ENCODE data around the gene GATAD2A.

GATAD2A gene

GRCh38 chr19:19422156-19422555 is 16.7 kb downstream of the GATAD2A start:
- no peak for DNase-seq

- no peak for DNase-seq
These were observed 17.8 kb downstream of the GATAD2A start for GRCh38 chr19:19423322-19423721.

- DNase-seq: no peak
These were observed 19.8 kb downstream of the GATAD2A start for GRCh38 chr19:19425170-19425875.

DNA sequence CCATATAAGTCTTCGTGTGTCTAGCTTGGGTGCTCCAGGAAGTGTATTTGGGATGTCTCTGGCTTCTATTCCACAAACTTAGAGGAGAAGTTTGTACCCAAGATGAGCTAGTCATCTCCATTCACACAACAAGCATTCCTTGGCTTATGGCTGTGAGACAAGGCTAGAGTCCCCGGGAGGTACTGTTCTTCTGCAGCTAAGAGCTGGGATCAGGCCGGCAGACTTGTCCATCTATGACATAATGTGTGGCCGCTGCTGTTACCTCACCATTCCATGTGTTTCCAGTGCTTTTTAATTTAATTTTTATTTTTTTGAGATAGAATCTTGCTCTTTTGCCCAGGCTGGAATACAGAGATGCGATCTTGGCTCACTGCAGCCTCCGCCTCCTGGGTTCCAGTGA is 20.7 kb downstream of the GATAD2A start:
- DNase-seq: no peak

- no peak for DNase-seq
These were observed 21.3 kb downstream of the GATAD2A start for GRCh38 chr19:19426799-19427198.

- no peak for DNase-seq
These were observed 21.8 kb downstream of the GATAD2A start for GRCh38 chr19:19427302-19427701.

GRCh38 chr19:19427944-19428343 is 22.5 kb downstream of the GATAD2A start:
- no peak for DNase-seq

GRCh38 chr19:19428746-19429145 is 23.3 kb downstream of the GATAD2A start:
- DNase-seq: no peak

DNA sequence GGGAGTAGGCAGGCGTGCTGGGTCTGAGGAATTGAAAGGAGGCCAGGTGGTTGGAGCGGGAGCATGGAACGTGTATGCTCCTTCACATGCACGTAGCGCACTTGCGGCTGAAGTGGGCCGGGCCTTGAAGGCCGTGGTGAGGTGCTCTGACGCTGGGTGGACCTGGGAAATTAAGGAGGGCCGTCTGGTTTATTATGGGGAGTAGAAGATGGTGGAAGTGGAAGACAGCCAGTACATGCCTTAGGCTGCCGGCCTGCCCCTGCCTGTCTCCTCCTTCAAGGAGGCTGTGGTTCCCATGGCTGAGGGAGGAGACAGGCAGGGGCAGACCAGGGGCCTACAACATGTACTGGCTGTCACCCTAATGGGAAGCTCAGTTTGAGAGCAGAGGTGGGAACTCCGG is 23.9 kb downstream of the GATAD2A start:
- DNase-seq: no peak

DNA sequence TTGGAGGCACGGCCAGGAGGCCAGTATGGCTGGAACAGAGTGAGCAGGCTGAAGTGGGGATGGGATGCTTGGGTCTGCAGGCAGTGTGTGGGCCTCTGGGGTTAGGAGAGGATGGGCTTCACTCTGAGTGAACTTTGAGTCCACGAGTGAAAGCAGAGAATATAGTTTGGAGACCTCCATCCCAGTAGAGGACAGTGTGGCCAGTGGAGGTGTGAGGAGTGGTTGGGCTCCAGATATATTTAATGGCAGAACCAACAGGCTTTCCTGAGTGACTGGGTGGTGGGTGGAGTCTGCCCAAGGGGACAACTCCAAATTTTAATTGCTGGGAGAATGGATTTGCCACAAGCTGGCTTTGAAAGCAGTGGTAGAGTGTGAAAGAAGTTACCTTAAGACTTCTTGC is 27.3 kb downstream of the GATAD2A start:
- no peak for DNase-seq

GRCh38 chr19:19433666-19434213 is 28.3 kb downstream of the GATAD2A start:
- DNase-seq: no peak

GRCh38 chr19:19434483-19435045 is 29.1 kb downstream of the GATAD2A start:
- DNase-seq: no peak

DNA sequence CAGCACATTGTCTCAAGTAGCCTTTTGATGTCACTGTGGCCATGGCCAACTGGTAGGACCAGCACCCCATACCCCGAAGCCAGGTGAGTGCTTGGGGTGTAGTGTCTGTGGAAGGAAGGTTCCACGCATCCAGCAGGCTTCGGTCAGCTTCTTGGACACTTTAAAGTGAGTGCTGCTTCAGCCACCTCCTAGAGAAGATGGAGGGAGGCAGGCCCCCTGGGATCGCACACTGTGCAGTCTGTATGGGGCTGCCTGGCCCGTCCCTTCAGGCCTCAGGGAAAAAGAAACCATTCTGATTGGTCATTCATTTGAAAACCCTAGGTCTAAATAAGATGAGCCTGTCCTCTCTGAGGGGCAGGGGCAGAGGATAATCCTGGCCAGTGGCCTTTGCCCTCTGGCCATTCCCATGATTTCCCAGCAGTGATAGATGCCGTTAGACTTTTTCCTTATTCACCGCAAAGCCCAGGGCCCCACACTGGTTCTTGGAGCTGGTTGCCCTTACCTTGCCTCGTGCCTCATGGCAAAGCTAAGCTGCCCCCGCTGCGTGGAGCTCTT is 30.7 kb downstream of the GATAD2A start:
- no peak for DNase-seq

- DNase-seq: no peak
These were observed 33.1 kb downstream of the GATAD2A start for GRCh38 chr19:19438366-19439175.

- no peak for DNase-seq
These were observed 33.7 kb downstream of the GATAD2A start for GRCh38 chr19:19439176-19439482.

GRCh38 chr19:19443283-19443682 is 37.8 kb downstream of the GATAD2A start:
- no peak for DNase-seq

DNA sequence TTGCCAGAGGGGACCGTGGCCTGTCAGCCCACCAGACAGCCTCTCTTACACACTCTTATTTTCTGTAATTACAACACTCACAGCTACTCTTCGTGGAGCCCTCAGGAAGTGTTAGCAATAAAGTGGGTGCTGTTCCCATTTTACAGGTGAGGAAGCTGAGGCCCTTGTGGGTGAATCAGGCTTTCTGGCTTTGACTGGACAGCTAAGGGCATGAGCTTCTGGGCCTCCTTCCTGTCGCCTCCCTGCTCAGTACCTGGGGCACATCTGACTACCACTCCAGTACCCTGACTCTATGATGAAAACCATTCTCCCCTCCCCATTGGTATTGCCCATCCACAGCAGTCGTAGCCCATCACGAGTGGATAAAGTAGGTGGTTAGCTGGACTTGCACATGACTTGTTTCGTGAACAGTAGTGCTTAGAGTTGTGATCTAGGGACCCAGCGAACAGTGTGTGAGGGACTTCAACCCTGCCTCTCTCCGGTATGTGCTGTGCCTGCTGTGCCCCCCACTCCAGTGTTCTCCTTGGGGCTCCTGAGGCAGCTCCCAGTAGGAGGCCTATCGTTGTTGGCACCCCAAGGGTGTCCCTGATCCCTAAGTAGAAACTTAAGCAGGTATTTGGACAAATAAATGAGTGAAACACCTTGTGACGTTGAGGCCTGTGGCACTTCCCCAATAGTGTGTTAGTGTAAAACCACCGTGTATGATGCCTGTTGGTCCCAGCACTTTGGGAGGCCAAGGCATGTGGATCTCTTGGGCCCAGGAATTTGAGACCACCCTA is 38.6 kb downstream of the GATAD2A start:
- no peak for DNase-seq

DNA sequence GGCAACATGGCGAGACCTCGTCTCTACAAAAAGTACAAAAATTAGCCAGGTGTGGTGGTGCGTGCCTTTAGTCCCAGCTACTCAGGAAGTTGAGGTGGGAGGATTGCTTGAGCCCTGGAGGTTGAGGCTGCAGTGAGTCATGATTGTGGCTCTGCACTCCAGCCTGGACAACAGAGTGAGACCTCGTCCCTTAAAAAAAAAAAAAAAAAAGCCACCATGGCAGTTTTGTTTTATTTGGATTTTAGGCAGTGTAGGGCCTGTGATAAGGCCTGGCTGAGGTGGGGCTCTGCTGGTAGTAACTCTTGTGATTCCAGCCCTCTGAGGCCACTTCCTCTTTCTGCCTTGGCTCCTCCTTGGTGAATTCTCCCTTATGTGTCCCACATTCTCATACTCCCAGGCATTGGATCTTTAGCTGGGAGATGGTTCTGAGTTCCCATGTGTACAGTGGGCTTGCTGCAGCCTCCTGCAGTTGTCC is 39.2 kb downstream of the GATAD2A start:
- DNase-seq: no peak

- no peak for DNase-seq
These were observed 39.8 kb downstream of the GATAD2A start for GRCh38 chr19:19445288-19445687.

- DNase-seq: no peak
These were observed 40.5 kb downstream of the GATAD2A start for GRCh38 chr19:19445911-19446361.

DNA sequence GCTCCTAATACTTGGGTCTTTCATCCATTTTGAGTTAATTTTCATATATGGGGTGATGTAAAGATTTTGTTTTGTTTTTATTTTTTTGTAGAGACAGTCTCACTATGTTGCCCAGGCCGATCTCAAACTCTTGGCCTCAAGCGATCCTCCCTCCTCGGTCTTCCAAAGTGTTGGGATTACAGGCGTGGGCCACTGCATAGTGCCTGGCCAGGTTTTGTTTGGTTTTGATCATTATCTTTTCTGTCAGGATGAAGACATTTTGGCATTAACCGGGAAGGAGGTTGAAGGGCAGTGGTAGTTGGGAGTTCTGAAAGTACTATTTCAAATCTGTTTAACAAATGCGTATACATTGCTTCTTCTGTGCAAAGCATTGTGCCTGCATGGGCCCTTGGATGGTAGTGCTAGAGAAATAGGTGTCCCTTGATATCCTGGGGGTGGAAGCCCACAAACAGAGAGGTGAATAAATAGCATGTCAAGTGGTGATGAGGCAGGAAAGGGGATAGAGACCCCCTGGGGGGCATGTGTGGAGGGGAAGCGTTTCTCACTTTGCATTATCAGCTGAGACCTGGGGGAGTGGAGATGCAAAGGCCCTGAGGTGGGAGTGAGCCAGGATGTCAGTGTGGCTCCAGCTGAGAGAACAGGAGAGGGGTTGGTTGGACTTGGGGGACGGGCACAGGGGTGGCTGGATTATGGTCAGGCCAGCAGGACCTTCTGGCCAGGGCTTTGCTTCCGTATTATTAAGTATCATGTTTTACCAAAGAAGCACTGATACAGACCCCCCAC is 41.4 kb downstream of the GATAD2A start:
- no peak for DNase-seq
